Calu3 (cell line): ENCODE data around the gene SLC44A1. TPM values are rescaled to one million over a fixed set of nuclear protein-coding genes. Genes with fewer than 3 reads are reported as not detected.

Experiments
- BruUV-seq: library from RNA; stranded (reverse); fragments of 400-500 nt; replicated peaks from 2 replicates; lab custom pipeline; 2021; lab: Mats Ljungman, UMichigan
- CTCF ChIA-PET: fragments of 300-600 bp; sonication (Branson Sonifier 250); formaldehyde crosslinking; loops from one replicate; lab custom pipeline; 2022; ENCODE audit warnings: antibody characterized with exemption; lab: Charles Lee
- DNase-seq: peaks from one replicate; pipeline ENCODE4 v3.0.0; 2022
- H3K27ac Mint-ChIP-seq: one replicate; pipeline ENCODE4 v1.8.0; 2022; ENCODE audit warnings: mixed read lengths; ENCODE audit not compliant: unreplicated experiment
- H3K27me3 Mint-ChIP-seq: one replicate; pipeline ENCODE4 v1.8.0; 2022; ENCODE audit warnings: mixed read lengths; ENCODE audit not compliant: unreplicated experiment
- H3K36me3 Mint-ChIP-seq: one replicate; pipeline ENCODE4 v1.8.0; 2022; ENCODE audit warnings: mild to moderate bottlenecking, moderate library complexity, mixed read lengths; ENCODE audit not compliant: insufficient read depth, unreplicated experiment
- H3K4me1 Mint-ChIP-seq: one replicate; pipeline ENCODE4 v1.8.0; 2022; ENCODE audit warnings: mild to moderate bottlenecking, low read depth, mixed read lengths; ENCODE audit not compliant: unreplicated experiment
- H3K4me3 Mint-ChIP-seq: one replicate; pipeline ENCODE4 v1.8.0; 2022; ENCODE audit warnings: mild to moderate bottlenecking, low read depth, moderate library complexity, mixed read lengths; ENCODE audit not compliant: unreplicated experiment
- H3K9me3 Mint-ChIP-seq: one replicate; pipeline ENCODE4 v1.8.0; 2022; ENCODE audit warnings: low read depth, mixed read lengths; ENCODE audit not compliant: unreplicated experiment
- intact Hi-C: fragments of 100-400 bp; cut with micrococcal nuclease; formaldehyde crosslinking; loops from one replicate; pipeline ENCODE4 v1.10.0; 2022; ENCODE audit not compliant: unreplicated experiment
- total RNA-seq: library from RNA; stranded (reverse); gene quantifications from 2 replicates; pipeline ENCODE4 v1.2.3, GENCODE V29; 2022
- TF ChIP-seq, protein P1 (sequence below): fragments of 200-600 bp; IDR thresholded peaks from one replicate; pipeline ENCODE4 v1.8.0; 2022; ENCODE audit warnings: antibody characterized with exemption; ENCODE audit not compliant: unreplicated experiment

Gene SLC44A1
- total RNA-seq, 1 experiment from 2014 or later: 41.2 TPM

DNA sequence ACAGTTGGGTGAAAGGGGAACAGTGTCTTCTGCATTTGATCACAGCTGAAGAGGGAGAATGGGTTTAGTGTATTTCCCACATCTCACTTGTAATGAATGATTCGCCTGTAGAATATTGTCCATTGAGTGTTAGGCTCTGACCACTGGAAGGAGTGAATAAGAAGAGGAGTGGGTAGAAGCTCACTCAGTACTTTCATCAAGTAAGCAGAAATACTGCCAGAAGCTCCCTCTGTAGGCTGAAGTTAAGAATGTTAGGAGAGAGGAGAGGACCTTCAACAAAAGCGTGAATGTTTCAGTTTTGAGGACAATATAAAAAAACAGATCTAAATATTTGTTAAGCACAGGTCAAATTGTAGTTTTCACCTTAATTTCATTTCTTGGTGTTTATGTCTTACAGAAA lies 230.9 kb downstream of the SLC44A1 start:
- CTCF ChIA-PET: interaction anchor here (1.0 to 1.1 kb wide), 2 partner anchors 22 to 25 kb away, joined by 3 to 9 read pairs; no protein-coding TSS in a partner anchor

DNA sequence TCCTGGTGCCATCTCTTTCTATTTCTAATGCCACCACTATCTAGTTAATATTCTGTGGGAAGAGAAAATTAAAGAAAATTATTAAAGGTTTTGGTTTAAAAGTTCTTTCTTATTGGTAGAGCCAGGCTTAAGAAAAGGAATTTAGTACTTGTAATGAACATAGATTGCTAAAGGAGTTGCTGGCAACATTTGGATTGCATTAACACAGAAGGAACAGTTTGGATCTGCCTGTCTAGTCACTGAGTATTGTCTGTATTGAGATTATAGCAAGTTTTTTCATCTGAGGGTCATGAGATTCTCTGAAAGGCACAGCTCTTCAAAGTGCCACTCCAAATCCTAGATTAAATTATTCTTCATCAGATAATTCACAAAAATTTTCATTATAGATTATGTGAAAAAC lies 235.4 kb downstream of the SLC44A1 start:
- CTCF ChIA-PET: no interaction called here
- H3K36me3 Mint-ChIP-seq: no peaks in the 10 kb centered on the region
- BruUV-seq: no TSS peak
- no peaks in the 10 kb centered on the region for H3K27me3 Mint-ChIP-seq
- H3K27ac Mint-ChIP-seq: no peak overlapping the region
- no peak for DNase-seq
- H3K9me3 Mint-ChIP-seq: no peaks in the 10 kb centered on the region
- H3K4me3 Mint-ChIP-seq: no peak overlapping the region
- TF ChIP-seq, protein P1, sequence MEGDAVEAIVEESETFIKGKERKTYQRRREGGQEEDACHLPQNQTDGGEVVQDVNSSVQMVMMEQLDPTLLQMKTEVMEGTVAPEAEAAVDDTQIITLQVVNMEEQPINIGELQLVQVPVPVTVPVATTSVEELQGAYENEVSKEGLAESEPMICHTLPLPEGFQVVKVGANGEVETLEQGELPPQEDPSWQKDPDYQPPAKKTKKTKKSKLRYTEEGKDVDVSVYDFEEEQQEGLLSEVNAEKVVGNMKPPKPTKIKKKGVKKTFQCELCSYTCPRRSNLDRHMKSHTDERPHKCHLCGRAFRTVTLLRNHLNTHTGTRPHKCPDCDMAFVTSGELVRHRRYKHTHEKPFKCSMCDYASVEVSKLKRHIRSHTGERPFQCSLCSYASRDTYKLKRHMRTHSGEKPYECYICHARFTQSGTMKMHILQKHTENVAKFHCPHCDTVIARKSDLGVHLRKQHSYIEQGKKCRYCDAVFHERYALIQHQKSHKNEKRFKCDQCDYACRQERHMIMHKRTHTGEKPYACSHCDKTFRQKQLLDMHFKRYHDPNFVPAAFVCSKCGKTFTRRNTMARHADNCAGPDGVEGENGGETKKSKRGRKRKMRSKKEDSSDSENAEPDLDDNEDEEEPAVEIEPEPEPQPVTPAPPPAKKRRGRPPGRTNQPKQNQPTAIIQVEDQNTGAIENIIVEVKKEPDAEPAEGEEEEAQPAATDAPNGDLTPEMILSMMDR: no peak
- no peaks in the 10 kb centered on the region for H3K4me1 Mint-ChIP-seq
- intact Hi-C loops: no loop called here

More for the DNA sequence above, 230.9 kb downstream of the SLC44A1 start:
- Mint-ChIP-seq H3K36me3 (no peaks in the 10 kb centered on the region), H3K4me3 (no peak overlapping the region), H3K27ac (no peak overlapping the region), H3K27me3 (no peaks in the 10 kb centered on the region), H3K4me1 (no peaks in the 10 kb centered on the region), H3K9me3 (no peaks in the 10 kb centered on the region)
- BruUV-seq: no TSS peak
- intact Hi-C loops: loop anchor here (2.0 kb wide), 1 partner anchor 49 kb away; no protein-coding TSS in a partner anchor
- DNase-seq: no peak
- TF ChIP-seq, protein P1: no peak

DNA sequence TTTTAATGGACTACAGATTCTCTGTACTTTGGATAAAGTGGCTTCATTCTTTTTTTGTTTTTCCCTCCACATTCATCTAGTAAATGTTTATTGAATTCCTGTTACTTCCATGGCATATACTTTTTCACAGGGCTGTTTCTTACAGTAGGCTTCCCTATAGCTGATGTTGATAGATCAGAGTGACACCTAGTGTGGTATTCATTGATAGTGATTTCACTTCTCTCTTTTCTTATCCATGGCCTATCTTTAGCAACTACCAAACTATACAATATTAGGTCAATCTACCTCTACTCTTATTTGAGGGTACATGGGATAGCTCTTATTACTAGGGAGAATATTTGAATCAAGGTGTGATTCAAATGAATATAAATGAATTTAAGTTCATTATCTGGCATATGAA lies 239.2 kb downstream of the SLC44A1 start:
- CTCF ChIA-PET: no interaction called here
- no TSS peak for BruUV-seq

DNA sequence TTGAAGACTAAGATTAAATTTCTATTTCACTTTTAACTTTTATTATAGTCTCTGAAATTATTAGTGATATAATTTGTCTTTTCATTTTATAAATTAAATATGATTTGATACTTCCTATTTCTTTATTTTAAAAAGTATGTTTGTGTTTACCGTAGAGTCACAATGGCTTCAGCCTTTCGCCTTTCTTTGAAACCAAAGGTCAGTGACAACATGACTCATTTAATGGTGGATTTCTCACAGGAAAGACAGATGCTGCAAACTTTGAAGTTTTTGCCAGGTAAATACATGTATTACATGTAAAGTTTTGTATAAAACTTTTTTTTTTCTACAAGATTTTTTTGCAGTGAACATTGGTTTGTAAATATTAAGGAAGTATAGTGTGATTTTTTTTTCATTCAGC lies 239.8 kb downstream of the SLC44A1 start:
- DNase-seq: no peak
- no peaks in the 10 kb centered on the region for H3K9me3 Mint-ChIP-seq
- H3K4me3 Mint-ChIP-seq: no peak overlapping the region
- TF ChIP-seq, protein P1: no peak
- no peak overlapping the region for H3K27ac Mint-ChIP-seq
- no TSS peak for BruUV-seq
- H3K4me1 Mint-ChIP-seq: no peaks in the 10 kb centered on the region
- CTCF ChIA-PET: no interaction called here
- no peaks in the 10 kb centered on the region for H3K27me3 Mint-ChIP-seq
- intact Hi-C loops: no loop called here
- H3K36me3 Mint-ChIP-seq: no peaks in the 10 kb centered on the region

More for the DNA sequence above, 239.2 kb downstream of the SLC44A1 start:
- intact Hi-C loops: no loop called here
- Mint-ChIP-seq H3K9me3 (no peaks in the 10 kb centered on the region), H3K4me3 (no peak overlapping the region), H3K27me3 (no peaks in the 10 kb centered on the region), H3K4me1 (no peaks in the 10 kb centered on the region), H3K36me3 (no peaks in the 10 kb centered on the region), H3K27ac (no peak overlapping the region)
- TF ChIP-seq, protein P1: no peak
- no peak for DNase-seq
